Endodermal cell (in vitro differentiated cells): ENCODE data around the gene BRD4. TPM values are rescaled to one million over a fixed set of nuclear protein-coding genes. Genes with fewer than 3 reads are reported as not detected.

ENCODE experiments used
- DNase-seq: peaks from one replicate; pipeline ENCODE4 v3.0.0-alpha.2; 2017
- H3K27ac ChIP-seq: 2 replicates; pipeline ENCODE4 v1.5.1; 2013; ENCODE audit warnings: mild to moderate bottlenecking, low read depth, low read length, moderate library complexity
- H3K27me3 ChIP-seq: 2 replicates; pipeline ENCODE4 v1.6.1; 2013; ENCODE audit warnings: mild to moderate bottlenecking, low read length, moderate library complexity; ENCODE audit not compliant: insufficient read depth, control insufficient read depth, poor library complexity, severe bottlenecking
- H3K36me3 ChIP-seq: 2 replicates; pipeline ENCODE4 v1.7.0; 2013; ENCODE audit warnings: mild to moderate bottlenecking, low read length, moderate library complexity; ENCODE audit not compliant: control insufficient read depth, insufficient read depth
- H3K4me1 ChIP-seq: one replicate; pipeline ENCODE4 v1.7.0; 2013; ENCODE audit warnings: low read length; ENCODE audit not compliant: control insufficient read depth, insufficient read depth
- H3K4me3 ChIP-seq: 2 replicates; pipeline ENCODE4 v1.5.1; 2013; ENCODE audit warnings: mild to moderate bottlenecking, low read length, moderate library complexity
- H3K9ac ChIP-seq: 2 replicates; pipeline ENCODE4 v1.6.1; 2013; ENCODE audit warnings: mild to moderate bottlenecking, low read length, moderate library complexity; ENCODE audit not compliant: poor library complexity, severe bottlenecking; ENCODE audit errors: extremely low read depth
- H3K9me3 ChIP-seq: 2 replicates; pipeline ENCODE4 v1.6.1; 2013; ENCODE audit warnings: mild to moderate bottlenecking, low read length, moderate library complexity; ENCODE audit not compliant: control insufficient read depth
- H3K27ac Mint-ChIP-seq: 2 replicates; pipeline ENCODE4 v1.8.0; 2020; ENCODE audit warnings: mixed read lengths
- H3K27me3 Mint-ChIP-seq: 2 replicates; pipeline ENCODE4 v1.8.0; 2021; ENCODE audit warnings: mild to moderate bottlenecking, mixed read lengths; ENCODE audit not compliant: insufficient read depth
- H3K36me3 Mint-ChIP-seq: 2 replicates; pipeline ENCODE4 v1.8.0; 2020; ENCODE audit warnings: low read depth, mixed read lengths
- H3K4me1 Mint-ChIP-seq: 2 replicates; pipeline ENCODE4 v1.8.0; 2020; ENCODE audit warnings: mixed read lengths
- H3K4me3 Mint-ChIP-seq: 2 replicates; pipeline ENCODE4 v1.8.0; 2020; ENCODE audit warnings: mild to moderate bottlenecking, moderate library complexity, mixed read lengths
- H3K9me3 Mint-ChIP-seq: 2 replicates; pipeline ENCODE4 v1.8.0; 2020; ENCODE audit warnings: mild to moderate bottlenecking, mixed read lengths
- CTCF ChIP-seq: fragments of 200-600 bp; sonication (generic); conservative IDR thresholded peaks from 2 replicates; pipeline ENCODE4 v1.5.0; 2021; ENCODE audit warnings: antibody characterized with exemption, mild to moderate bottlenecking
- WGBS, 2 experiments: methylation state at CpG; one replicate each; pipeline versions ENCODE4 v1.1.5 to v1.1.7; 2013; ENCODE audit warnings: missing lambda C conversion rate in 2 of 2, mixed read lengths in 1 of 2; ENCODE audit not compliant: insufficient coverage in 1 of 2, insufficient read length in 1 of 2; 5-methylcytosine and 5-hydroxymethylcytosine counted together
- long read RNA-seq, 4 experiments: library from polyadenylated mRNA in 2 of 4; library from RNA in 1 of 4; library from capped mRNA in 1 of 4; stranded (forward) in 3 of 4; unstranded in 1 of 4; transcript quantifications; one replicate each; pipeline ENCODE4 v2.0.0, GENCODE V29; 2020 to 2021; ENCODE audit warnings: inconsistent platforms in 1 of 4
- polyA plus RNA-seq, 2 experiments: library from polyadenylated mRNA; stranded (reverse); fragments of 50-300 nt; gene quantifications; one replicate each; pipeline ENCODE4 v1.2.3, GENCODE V29; 2013
- total RNA-seq, 2 donors: library from RNA; stranded (reverse); fragmentation: NEBNext Ultra II Directional in 1 of 2; extraction: Animal tissue kit (Norgen Biotek cat#: 25700) in 1 of 2; gene quantifications; 2 replicates in 1 of 2; 3 replicates in 1 of 2; pipeline ENCODE4 v1.2.1, GENCODE V29; 2021

BRD4 gene
- total RNA-seq = 100 to 1,000 TPM; 149 to 156 TPM
- 79.3 TPM for polyA plus RNA-seq (2013, experiment 1 of 2)
- 80.9 TPM for polyA plus RNA-seq (2013, experiment 2 of 2)
- long read RNA-seq, experiment 1, partial matches to known transcripts = 11 of 29 reads
- long read RNA-seq, experiment 1, other reads (novel, unspliced or antisense) = 18 of 29 reads
- long read RNA-seq, experiment 2, partial matches to known transcripts = 20 of 50 reads
- long read RNA-seq, experiment 2, other reads (novel, unspliced or antisense) = 30 of 50 reads
- long read RNA-seq, experiment 3, partial matches to known transcripts = 12 of 24 reads
- long read RNA-seq, experiment 3, other reads (novel, unspliced or antisense) = 11 of 24 reads
- long read RNA-seq, experiment 4, partial matches to known transcripts = 5 of 8 reads
- long read RNA-seq, experiment 4, other reads (novel, unspliced or antisense) = 1 of 8 reads

GRCh38 chr19:15332311-15332996 is at the start of gene BRD4:
TSS of gene BRD4 (minus strand) at chr19:15332539. CDS start at chr19:15273099, 59,440 bp downstream.
- H3K4me1 ChIP-seq = no peaks in the 10 kb centered on the region
- peak within 1 kb of the TSS; percentile 94 for H3K9ac ChIP-seq
- H3K36me3 Mint-ChIP-seq = peaks cover 6% of the 10 kb centered on the region
- H3K27me3 ChIP-seq = no peaks in the 10 kb centered on the region
- no peaks in the 10 kb centered on the region for H3K36me3 ChIP-seq
- peaks cover 25% of the 10 kb centered on the region for H3K4me1 Mint-ChIP-seq
- no peaks in the 10 kb centered on the region for H3K27me3 Mint-ChIP-seq
- no peaks in the 10 kb centered on the region for H3K9me3 ChIP-seq
- TF ChIP-seq CTCF = no peak
- no peaks in the 10 kb centered on the region for H3K9me3 Mint-ChIP-seq
- 3 to 13% methylated on average over 26 to 78 of the region's 81 CpGs for WGBS, 2 experiments
- DNase-seq = peak; percentile 90
- peak within 1 kb of the TSS; percentile 89 for H3K27ac ChIP-seq
- peak within 1 kb of the TSS; percentile 98 for H3K4me3 ChIP-seq
- peak within 1 kb of the TSS; percentile 97 for H3K4me3 Mint-ChIP-seq
- peak within 1 kb of the TSS; percentile 98 for H3K27ac Mint-ChIP-seq

- peak overlapping the region; percentile 72 for H3K27ac Mint-ChIP-seq
- no peak for TF ChIP-seq CTCF
- 88% methylated on average over 6 of the region's 6 CpGs; no CpG with 5 or more reads in 1 of the 2 experiments for WGBS, 2 experiments
Observed at GRCh38 chr19:15381864-15382263, 49.5 kb upstream of the BRD4 start.

GRCh38 chr19:15381429-15381828 is 49.1 kb upstream of the BRD4 start:
- Histone ChIP-seq H3K4me3 (peak overlapping the region; percentile 78), H3K27me3 (no peaks in the 10 kb centered on the region), H3K4me1 (no peaks in the 10 kb centered on the region), H3K27ac (no peak overlapping the region), H3K9me3 (no peaks in the 10 kb centered on the region), H3K9ac (no peak overlapping the region), H3K36me3 (peaks cover 28% of the 10 kb centered on the region)
- Mint-ChIP-seq H3K36me3 (peaks cover 31% of the 10 kb centered on the region), H3K27me3 (no peaks in the 10 kb centered on the region), H3K27ac (peak overlapping the region; percentile 72), H3K9me3 (no peaks in the 10 kb centered on the region), H3K4me1 (peaks cover 27% of the 10 kb centered on the region), H3K4me3 (no peak overlapping the region)
- no peak for TF ChIP-seq CTCF
- WGBS, 2 experiments = 97 to 100% methylated on average over 2 of the region's 2 CpGs
- DNase-seq = no peak

More at GRCh38 chr19:15381864-15382263, 49.5 kb upstream of the BRD4 start:
- Mint-ChIP-seq H3K4me1 (peaks cover 24% of the 10 kb centered on the region), H3K36me3 (peaks cover 33% of the 10 kb centered on the region), H3K27me3 (no peaks in the 10 kb centered on the region), H3K9me3 (no peaks in the 10 kb centered on the region), H3K4me3 (no peak overlapping the region)
- Histone ChIP-seq H3K4me3 (no peak overlapping the region), H3K27ac (no peak overlapping the region), H3K36me3 (peaks cover 31% of the 10 kb centered on the region), H3K9ac (no peak overlapping the region), H3K4me1 (no peaks in the 10 kb centered on the region), H3K27me3 (no peaks in the 10 kb centered on the region), H3K9me3 (no peaks in the 10 kb centered on the region)
- no peak for DNase-seq
